Upper lobe of left lung (tissue), 6 donors: ENCODE results near the gene TLR7. TPM values are rescaled to one million over a fixed set of nuclear protein-coding genes. Genes with fewer than 3 reads are reported as not detected.

Experiments used
- ATAC-seq, 2 donors: fragments of 200-7000 bp; cut with Tn5 transposase; one replicate each; pipeline ENCODE4 v1.9.1; 2022; ENCODE audit warnings: mild to moderate bottlenecking in 2 of 2, moderate library complexity in 2 of 2; ENCODE audit not compliant: low FRiP score in 2 of 2
- DNase-seq, 2 donors: peaks; one replicate each; pipeline ENCODE4 v3.0.0-alpha.2; 2019 to 2020
- H3K27ac ChIP-seq, 4 donors: fragments of 200-600 bp; sonication (generic); one replicate each; pipeline ENCODE4 v1.5.1; 2016 to 2019
- H3K27me3 ChIP-seq, 4 donors: fragments of 200-600 bp; sonication (generic); one replicate each; pipeline ENCODE4 v1.5.1; 2017 to 2019
- H3K36me3 ChIP-seq, 4 donors: fragments of 200-600 bp; sonication (generic); one replicate each; pipeline ENCODE4 v1.5.1; 2016 to 2019
- H3K4me1 ChIP-seq, 4 donors: fragments of 200-600 bp; sonication (generic); one replicate each; pipeline ENCODE4 v1.5.1; 2018 to 2019
- H3K4me3 ChIP-seq, 4 donors: fragments of 200-600 bp; sonication (generic); one replicate each; pipeline ENCODE4 v1.5.1; 2017 to 2019; ENCODE audit warnings: mild to moderate bottlenecking in 2 of 4, moderate library complexity in 1 of 4
- H3K9me3 ChIP-seq, 4 donors: fragments of 200-600 bp; sonication (generic); one replicate each; pipeline ENCODE4 v1.5.1; 2018 to 2019
- EP300 ChIP-seq, 4 donors: sonication (generic); formaldehyde crosslinking; IDR thresholded peaks; one replicate each; pipeline ENCODE4 v1.5.1; 2017; ENCODE audit warnings: antibody characterized with exemption in 4 of 4, control low read depth in 2 of 4
- POLR2A ChIP-seq, 4 donors: fragments of 450-650 bp; IDR thresholded peaks; one replicate each; pipeline ENCODE4 v1.5.1; 2016 to 2017; ENCODE audit warnings: antibody characterized with exemption in 4 of 4, mild to moderate bottlenecking in 2 of 4
- POLR2AphosphoS5 ChIP-seq, 2 donors: sonication (generic); formaldehyde crosslinking; IDR thresholded peaks; one replicate each; pipeline ENCODE4 v1.5.1; 2017; ENCODE audit warnings: antibody characterized with exemption in 2 of 2
- WGBS, 2 donors: methylation state at CpG; one replicate each; pipeline ENCODE4 v1.1.5; 2017 to 2018; 5-methylcytosine and 5-hydroxymethylcytosine counted together
- total RNA-seq, 6 donors: library from RNA; depleted of rRNA in 4 of 6; stranded (reverse); fragments of >200 nt in 4 of 6; gene quantifications; one replicate each; pipeline versions ENCODE4 v1.1.0 to v1.2.1, GENCODE V29; 2016 to 2021
- TF ChIP-seq, protein P1 (sequence below), 6 experiments: fragments of 450-650 bp in 4 of 6; fragments of 200-600 bp in 2 of 6; sonication (generic) in 2 of 6; IDR thresholded peaks; one replicate each; pipeline ENCODE4 v1.5.1; 2016 to 2019; ENCODE audit warnings: antibody characterized with exemption in 6 of 6
- donor health status: DM: no; HTN: no; CAD: no; lungs with moderate emphysema.
- donor health status: DM: no; HTN: yes; CAD: no; lungs with severe emphysema.

Gene TLR7
- total RNA-seq, 6 donors from 2014 or later: 0.67 to 5.5 (median 1.6) TPM

DNA sequence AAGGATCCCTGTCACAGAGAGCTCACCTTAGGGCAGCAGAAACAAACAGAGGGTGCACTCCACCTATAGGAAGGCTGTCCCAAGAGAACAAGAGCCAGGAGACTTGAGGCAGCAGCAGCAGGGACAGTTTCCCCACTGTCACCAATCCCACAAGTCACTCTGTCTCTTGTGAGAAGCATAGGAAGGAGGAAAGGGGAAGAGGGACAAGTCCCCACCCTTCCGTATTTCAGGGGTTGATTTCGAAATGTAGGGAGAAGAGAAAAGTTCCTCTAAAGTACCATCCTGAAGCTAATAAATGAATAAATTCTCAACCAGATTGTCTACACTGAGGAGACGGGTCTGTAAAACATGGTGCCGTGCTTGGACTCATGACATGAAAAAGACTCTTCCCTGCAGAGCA, 30.1 kb downstream of the TLR7 start:
- TF ChIP-seq EP300 (IDR thresholded peaks at IDR 0.05) (no peak), POLR2A (IDR thresholded peaks at IDR 0.05) (no peak), POLR2AphosphoS5 (IDR thresholded peaks at IDR 0.05) (no peak)
- TF ChIP-seq, protein P1, sequence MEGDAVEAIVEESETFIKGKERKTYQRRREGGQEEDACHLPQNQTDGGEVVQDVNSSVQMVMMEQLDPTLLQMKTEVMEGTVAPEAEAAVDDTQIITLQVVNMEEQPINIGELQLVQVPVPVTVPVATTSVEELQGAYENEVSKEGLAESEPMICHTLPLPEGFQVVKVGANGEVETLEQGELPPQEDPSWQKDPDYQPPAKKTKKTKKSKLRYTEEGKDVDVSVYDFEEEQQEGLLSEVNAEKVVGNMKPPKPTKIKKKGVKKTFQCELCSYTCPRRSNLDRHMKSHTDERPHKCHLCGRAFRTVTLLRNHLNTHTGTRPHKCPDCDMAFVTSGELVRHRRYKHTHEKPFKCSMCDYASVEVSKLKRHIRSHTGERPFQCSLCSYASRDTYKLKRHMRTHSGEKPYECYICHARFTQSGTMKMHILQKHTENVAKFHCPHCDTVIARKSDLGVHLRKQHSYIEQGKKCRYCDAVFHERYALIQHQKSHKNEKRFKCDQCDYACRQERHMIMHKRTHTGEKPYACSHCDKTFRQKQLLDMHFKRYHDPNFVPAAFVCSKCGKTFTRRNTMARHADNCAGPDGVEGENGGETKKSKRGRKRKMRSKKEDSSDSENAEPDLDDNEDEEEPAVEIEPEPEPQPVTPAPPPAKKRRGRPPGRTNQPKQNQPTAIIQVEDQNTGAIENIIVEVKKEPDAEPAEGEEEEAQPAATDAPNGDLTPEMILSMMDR (IDR thresholded peaks at IDR 0.05): no peak
- H3K36me3 ChIP-seq: no peaks in the 10 kb centered on the region
- no peak overlapping the region for H3K4me3 ChIP-seq
- DNase-seq (no peak), ATAC-seq (peak in 1 of 2 donors; percentile 45)
- no peak overlapping the region for H3K27ac ChIP-seq
- peaks cover 0 to 7% (median 3%) of the 10 kb centered on the region in 4 donors for H3K4me1 ChIP-seq
- no peaks in the 10 kb centered on the region for H3K9me3 ChIP-seq
- 72 to 96% methylated on average over 4 of the region's 4 CpGs for WGBS, 2 donors
- no peaks in the 10 kb centered on the region for H3K27me3 ChIP-seq

DNA sequence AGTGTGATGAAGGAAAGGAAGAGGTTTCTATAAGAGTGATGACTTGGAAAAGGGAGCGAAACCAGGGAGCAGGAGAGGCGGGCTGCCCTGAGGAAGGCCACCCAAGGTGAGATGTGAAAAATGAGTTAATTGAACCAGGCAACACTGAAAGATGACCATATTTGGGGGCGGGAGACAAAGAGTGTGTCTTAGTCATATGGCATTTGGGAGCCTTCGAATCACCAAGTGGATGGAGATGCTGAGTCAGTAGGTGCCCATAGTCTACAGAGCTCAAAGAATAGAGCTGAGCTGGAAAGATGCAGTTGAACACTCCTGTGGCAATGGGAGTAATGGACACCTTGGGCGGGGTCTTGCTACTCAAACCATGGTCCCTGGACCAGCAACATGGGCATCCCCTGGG, 31.2 kb downstream of the TLR7 start:
- H3K27ac ChIP-seq: no peak overlapping the region
- H3K4me3 ChIP-seq: no peak overlapping the region
- no peaks in the 10 kb centered on the region for H3K27me3 ChIP-seq
- DNase-seq (no peak), ATAC-seq (no peak)
- 82 to 95% methylated on average over 4 to 5 of the region's 5 CpGs for WGBS, 2 donors
- H3K4me1 ChIP-seq: peaks cover 0 to 7% (median 3%) of the 10 kb centered on the region in 4 donors
- H3K36me3 ChIP-seq: no peaks in the 10 kb centered on the region
- TF ChIP-seq, protein P1 (IDR thresholded peaks at IDR 0.05): no peak
- no peak for TF ChIP-seq POLR2A (IDR thresholded peaks at IDR 0.05)
- no peak for TF ChIP-seq EP300 (IDR thresholded peaks at IDR 0.05)
- TF ChIP-seq POLR2AphosphoS5 (IDR thresholded peaks at IDR 0.05): no peak
- H3K9me3 ChIP-seq: no peaks in the 10 kb centered on the region

DNA sequence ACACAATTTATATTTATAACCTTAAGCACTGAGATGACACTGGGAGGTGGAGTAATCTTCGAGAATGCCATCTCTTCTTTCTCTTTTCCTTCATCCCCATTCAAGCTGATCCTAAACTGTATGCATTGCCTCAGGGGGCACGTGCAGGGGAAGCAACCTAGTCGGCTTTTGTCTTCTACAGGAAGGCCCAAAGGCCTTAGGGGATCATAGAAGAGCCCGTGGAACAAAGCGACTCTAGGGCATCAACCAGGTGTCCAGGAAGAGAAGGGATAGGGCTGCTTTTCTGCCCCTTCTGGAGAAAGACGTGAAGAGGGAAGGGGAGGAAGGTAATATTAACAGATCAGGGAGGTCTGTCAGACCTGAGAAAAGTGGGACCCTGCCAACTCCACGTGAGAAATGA, 32.6 kb downstream of the TLR7 start:
- no peaks in the 10 kb centered on the region for H3K27me3 ChIP-seq
- peaks cover 0 to 7% (median 3%) of the 10 kb centered on the region in 4 donors for H3K4me1 ChIP-seq
- no peak for DNase-seq
- H3K36me3 ChIP-seq: no peaks in the 10 kb centered on the region
- ATAC-seq: no peak
- no peak overlapping the region for H3K4me3 ChIP-seq
- no peaks in the 10 kb centered on the region for H3K9me3 ChIP-seq
- TF ChIP-seq, protein P1 (IDR thresholded peaks at IDR 0.05): no peak
- TF ChIP-seq EP300 (IDR thresholded peaks at IDR 0.05) (no peak), POLR2AphosphoS5 (IDR thresholded peaks at IDR 0.05) (no peak), POLR2A (IDR thresholded peaks at IDR 0.05) (no peak)
- H3K27ac ChIP-seq: no peak overlapping the region
- WGBS, 2 donors: 51 to 84% methylated on average over 5 to 7 of the region's 7 CpGs

DNA sequence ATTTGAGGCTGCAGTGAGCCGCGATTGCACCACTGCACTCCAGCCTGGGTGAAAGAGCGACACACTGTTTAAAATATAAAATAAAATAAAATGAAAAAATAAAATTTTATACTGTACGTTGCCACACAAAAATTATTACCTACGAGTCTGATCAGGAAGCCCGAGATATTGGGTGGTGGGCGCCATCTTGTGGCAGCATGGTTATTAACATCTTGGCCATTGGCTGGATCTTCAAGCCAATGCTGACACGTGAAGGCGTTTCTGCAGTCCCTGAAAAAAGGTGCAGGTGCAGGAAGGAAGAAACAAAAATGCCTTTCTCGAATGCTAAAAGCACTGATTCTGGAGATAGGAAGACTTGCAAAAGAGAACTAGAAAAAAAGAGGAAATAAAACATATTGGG, 34.6 kb downstream of the TLR7 start:
- WGBS, 2 donors: 15 to 17% methylated on average over 10 of the region's 10 CpGs
- ATAC-seq: no peak
- peak in 1 of 2 donors; percentile 66 for DNase-seq

More for the DNA sequence above, 34.6 kb downstream of the TLR7 start:
- TF ChIP-seq POLR2AphosphoS5 (IDR thresholded peaks at IDR 0.05) (no peak), POLR2A (IDR thresholded peaks at IDR 0.05) (no peak), EP300 (IDR thresholded peaks at IDR 0.05) (no peak)
- TF ChIP-seq, protein P1 (IDR thresholded peaks at IDR 0.05): peak in 5 of 6 experiments; percentile 30 to 69 (median 52)
- peaks cover 0 to 7% (median 3%) of the 10 kb centered on the region in 4 donors for H3K4me1 ChIP-seq
- H3K27ac ChIP-seq: no peak overlapping the region
- H3K9me3 ChIP-seq: no peaks in the 10 kb centered on the region
- no peaks in the 10 kb centered on the region for H3K27me3 ChIP-seq
- no peaks in the 10 kb centered on the region for H3K36me3 ChIP-seq
- H3K4me3 ChIP-seq: no peak overlapping the region
